Stimulated activated CD4-positive, alpha-beta T cell treated with anti-CD3 and anti-CD28 coated beads, Interleukin-4, amount 100 ng/mL, for 1 hour (primary cell): ENCODE results near the gene PRDM16.

Experiments
- DNase-seq: peaks from one replicate; pipeline ENCODE4 v3.0.0-alpha.2; 2020

Gene PRDM16

GRCh38 chr1:3192361-3192760 is 123.4 kb downstream of the PRDM16 start:
- no peak for DNase-seq

- DNase-seq = no peak
These were observed 123.8 kb downstream of the PRDM16 start for GRCh38 chr1:3192825-3193224.

GRCh38 chr1:3193811-3194210 is 124.8 kb downstream of the PRDM16 start:
- no peak for DNase-seq

- DNase-seq = no peak
These were observed 125.9 kb downstream of the PRDM16 start for GRCh38 chr1:3194760-3195479.

GRCh38 chr1:3195480-3195815 is 126.4 kb downstream of the PRDM16 start:
- no peak for DNase-seq

- no peak for DNase-seq
These were observed 127.0 kb downstream of the PRDM16 start for GRCh38 chr1:3195966-3196515.

GRCh38 chr1:3196577-3197245 is 127.7 kb downstream of the PRDM16 start:
- DNase-seq = no peak

- no peak for DNase-seq
These were observed 128.8 kb downstream of the PRDM16 start for GRCh38 chr1:3197781-3198316.

- no peak for DNase-seq
These were observed 129.6 kb downstream of the PRDM16 start for GRCh38 chr1:3198371-3199271.

- DNase-seq = no peak
These were observed 135.7 kb downstream of the PRDM16 start for GRCh38 chr1:3204725-3205124.

GRCh38 chr1:3205815-3206214 is 136.8 kb downstream of the PRDM16 start:
- no peak for DNase-seq

- no peak for DNase-seq
These were observed 137.7 kb downstream of the PRDM16 start for GRCh38 chr1:3206696-3207095.

GRCh38 chr1:3207217-3207848 is 138.3 kb downstream of the PRDM16 start:
- DNase-seq = no peak

GRCh38 chr1:3208819-3209200 is 139.8 kb downstream of the PRDM16 start:
- DNase-seq = no peak

- no peak for DNase-seq
These were observed 140.2 kb downstream of the PRDM16 start for GRCh38 chr1:3209201-3209600.

GRCh38 chr1:3211582-3212375 is 142.8 kb downstream of the PRDM16 start:
- no peak for DNase-seq

- no peak for DNase-seq
These were observed 143.7 kb downstream of the PRDM16 start for GRCh38 chr1:3212453-3213355.

GRCh38 chr1:3213730-3214129 is 144.7 kb downstream of the PRDM16 start:
- DNase-seq = no peak

- DNase-seq = no peak
These were observed 146.4 kb downstream of the PRDM16 start for GRCh38 chr1:3215198-3216014.

- no peak for DNase-seq
These were observed 147.0 kb downstream of the PRDM16 start for GRCh38 chr1:3216015-3216391.
